Measurements from ENCODE around the gene SIGLEC9.

SIGLEC9 gene

DNA sequence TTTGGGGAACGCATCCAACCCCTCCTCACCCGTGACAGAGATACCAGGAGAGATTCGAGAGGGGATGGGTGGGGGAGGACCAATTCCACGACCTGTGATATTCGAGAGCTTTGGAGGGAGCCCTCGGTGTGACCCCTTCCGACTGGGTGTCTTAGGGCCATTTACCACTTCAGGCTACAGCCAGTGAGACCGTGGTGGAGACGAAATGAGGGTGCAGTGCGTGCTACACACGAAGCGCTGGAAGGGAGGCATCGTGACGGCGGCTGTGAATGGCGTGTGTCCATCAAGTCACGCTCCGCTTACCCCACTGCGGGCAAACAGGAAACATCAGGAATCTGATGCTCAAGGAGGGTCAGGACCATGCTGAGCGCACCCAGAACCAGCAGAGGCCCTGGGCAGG is 26.9 kb upstream of the SIGLEC9 start:
- Histone ChIP-seq H3K4me2 (ENCODE audit: low read depth, low read length, poor library complexity, severe bottlenecking) (no peak overlapping the region), H3K9me3 (ENCODE audit: insufficient read depth, low read depth, low read length) (no peaks in the 10 kb centered on the region), H3F3A (ENCODE audit: low read depth) (no peaks in the 10 kb centered on the region), H3K36me3 (ENCODE audit: insufficient read depth, low read length) (no peaks in the 10 kb centered on the region), H3K79me2 (ENCODE audit: insufficient read depth, low read length) (no peaks in the 10 kb centered on the region), H3K4me1 (ENCODE audit: insufficient read depth, low read length, poor library complexity, severe bottlenecking) (no peaks in the 10 kb centered on the region), H3K9me2 (replicated peaks; ENCODE audit: low read depth, low read length) (no peaks in the 10 kb centered on the region), H3K4me3 (ENCODE audit: low read length, poor library complexity, severe bottlenecking) (no peak overlapping the region), H2AFZ (ENCODE audit: low read length) (no peak overlapping the region), H3K27me3 (ENCODE audit: insufficient read depth, low read length, poor library complexity, severe bottlenecking) (no peaks in the 10 kb centered on the region), H3K9ac (ENCODE audit: low read depth, low read length, poor library complexity, severe bottlenecking) (no peak overlapping the region), H4K20me1 (ENCODE audit: insufficient read depth, low read length, poor library complexity, severe bottlenecking) (no peaks in the 10 kb centered on the region)
- TF ChIP-seq EZH2phosphoT487 (IDR thresholded peaks at IDR 0.05; ENCODE audit: borderline replicate concordance) (no peak), CTCF (conservative IDR thresholded peaks at IDR 0.05; ENCODE audit: low read length) (no peak)

- no peaks in the 10 kb centered on the region for H3K9me3 ChIP-seq (ENCODE audit: insufficient read depth, low read depth, low read length)
- no peaks in the 10 kb centered on the region for H3K27me3 ChIP-seq (ENCODE audit: insufficient read depth, low read length, poor library complexity, severe bottlenecking)
- TF ChIP-seq EZH2phosphoT487 (IDR thresholded peaks at IDR 0.05; ENCODE audit: borderline replicate concordance) (no peak), CTCF (conservative IDR thresholded peaks at IDR 0.05; ENCODE audit: low read length) (no peak)
- no peaks in the 10 kb centered on the region for H4K20me1 ChIP-seq (ENCODE audit: insufficient read depth, low read length, poor library complexity, severe bottlenecking)
- no peak overlapping the region for H3K4me3 ChIP-seq (ENCODE audit: low read length, poor library complexity, severe bottlenecking)
- H3F3A ChIP-seq (ENCODE audit: low read depth), result no peaks in the 10 kb centered on the region
- H3K9ac ChIP-seq (ENCODE audit: low read depth, low read length, poor library complexity, severe bottlenecking), result no peak overlapping the region
- no peaks in the 10 kb centered on the region for H3K4me1 ChIP-seq (ENCODE audit: insufficient read depth, low read length, poor library complexity, severe bottlenecking)
- H3K9me2 ChIP-seq (replicated peaks; ENCODE audit: low read depth, low read length), result no peaks in the 10 kb centered on the region
- H3K4me2 ChIP-seq (ENCODE audit: low read depth, low read length, poor library complexity, severe bottlenecking), result no peak overlapping the region
- H2AFZ ChIP-seq (ENCODE audit: low read length), result no peak overlapping the region
- no peaks in the 10 kb centered on the region for H3K36me3 ChIP-seq (ENCODE audit: insufficient read depth, low read length)
- H3K79me2 ChIP-seq (ENCODE audit: insufficient read depth, low read length), result no peaks in the 10 kb centered on the region
Observed at GRCh38 chr19:51098365-51099046, 26.2 kb upstream of the SIGLEC9 start.

- H3K4me3 ChIP-seq (ENCODE audit: low read length, poor library complexity, severe bottlenecking), result no peak overlapping the region
- H3K9me3 ChIP-seq (ENCODE audit: insufficient read depth, low read depth, low read length), result no peaks in the 10 kb centered on the region
- H3K4me2 ChIP-seq (ENCODE audit: low read depth, low read length, poor library complexity, severe bottlenecking), result no peak overlapping the region
- no peaks in the 10 kb centered on the region for H3K27me3 ChIP-seq (ENCODE audit: insufficient read depth, low read length, poor library complexity, severe bottlenecking)
- H3K79me2 ChIP-seq (ENCODE audit: insufficient read depth, low read length), result no peaks in the 10 kb centered on the region
- H3F3A ChIP-seq (ENCODE audit: low read depth), result no peaks in the 10 kb centered on the region
- no peaks in the 10 kb centered on the region for H3K9me2 ChIP-seq (replicated peaks; ENCODE audit: low read depth, low read length)
- TF ChIP-seq CTCF (conservative IDR thresholded peaks at IDR 0.05; ENCODE audit: low read length) (no peak), EZH2phosphoT487 (IDR thresholded peaks at IDR 0.05; ENCODE audit: borderline replicate concordance) (no peak)
- H3K36me3 ChIP-seq (ENCODE audit: insufficient read depth, low read length), result no peaks in the 10 kb centered on the region
- H2AFZ ChIP-seq (ENCODE audit: low read length), result no peak overlapping the region
- H3K4me1 ChIP-seq (ENCODE audit: insufficient read depth, low read length, poor library complexity, severe bottlenecking), result no peaks in the 10 kb centered on the region
- H3K9ac ChIP-seq (ENCODE audit: low read depth, low read length, poor library complexity, severe bottlenecking), result no peak overlapping the region
- H4K20me1 ChIP-seq (ENCODE audit: insufficient read depth, low read length, poor library complexity, severe bottlenecking), result no peaks in the 10 kb centered on the region
Observed at GRCh38 chr19:51099047-51099382, 25.7 kb upstream of the SIGLEC9 start.
